ENCODE data around the gene BRIX1.

GRCh38 chr5:34894716-34895115 lies 20.8 kb upstream of the BRIX1 start:
- TF ChIP-seq, protein P1, sequence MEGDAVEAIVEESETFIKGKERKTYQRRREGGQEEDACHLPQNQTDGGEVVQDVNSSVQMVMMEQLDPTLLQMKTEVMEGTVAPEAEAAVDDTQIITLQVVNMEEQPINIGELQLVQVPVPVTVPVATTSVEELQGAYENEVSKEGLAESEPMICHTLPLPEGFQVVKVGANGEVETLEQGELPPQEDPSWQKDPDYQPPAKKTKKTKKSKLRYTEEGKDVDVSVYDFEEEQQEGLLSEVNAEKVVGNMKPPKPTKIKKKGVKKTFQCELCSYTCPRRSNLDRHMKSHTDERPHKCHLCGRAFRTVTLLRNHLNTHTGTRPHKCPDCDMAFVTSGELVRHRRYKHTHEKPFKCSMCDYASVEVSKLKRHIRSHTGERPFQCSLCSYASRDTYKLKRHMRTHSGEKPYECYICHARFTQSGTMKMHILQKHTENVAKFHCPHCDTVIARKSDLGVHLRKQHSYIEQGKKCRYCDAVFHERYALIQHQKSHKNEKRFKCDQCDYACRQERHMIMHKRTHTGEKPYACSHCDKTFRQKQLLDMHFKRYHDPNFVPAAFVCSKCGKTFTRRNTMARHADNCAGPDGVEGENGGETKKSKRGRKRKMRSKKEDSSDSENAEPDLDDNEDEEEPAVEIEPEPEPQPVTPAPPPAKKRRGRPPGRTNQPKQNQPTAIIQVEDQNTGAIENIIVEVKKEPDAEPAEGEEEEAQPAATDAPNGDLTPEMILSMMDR (IDR thresholded peaks at IDR 0.05), result no peak
- no peak for TF ChIP-seq POLR2A (IDR thresholded peaks at IDR 0.05)
- no peak for TF ChIP-seq POLR2AphosphoS5 (IDR thresholded peaks at IDR 0.05)
